ENCODE measurements around the gene EVX2.

DNA sequence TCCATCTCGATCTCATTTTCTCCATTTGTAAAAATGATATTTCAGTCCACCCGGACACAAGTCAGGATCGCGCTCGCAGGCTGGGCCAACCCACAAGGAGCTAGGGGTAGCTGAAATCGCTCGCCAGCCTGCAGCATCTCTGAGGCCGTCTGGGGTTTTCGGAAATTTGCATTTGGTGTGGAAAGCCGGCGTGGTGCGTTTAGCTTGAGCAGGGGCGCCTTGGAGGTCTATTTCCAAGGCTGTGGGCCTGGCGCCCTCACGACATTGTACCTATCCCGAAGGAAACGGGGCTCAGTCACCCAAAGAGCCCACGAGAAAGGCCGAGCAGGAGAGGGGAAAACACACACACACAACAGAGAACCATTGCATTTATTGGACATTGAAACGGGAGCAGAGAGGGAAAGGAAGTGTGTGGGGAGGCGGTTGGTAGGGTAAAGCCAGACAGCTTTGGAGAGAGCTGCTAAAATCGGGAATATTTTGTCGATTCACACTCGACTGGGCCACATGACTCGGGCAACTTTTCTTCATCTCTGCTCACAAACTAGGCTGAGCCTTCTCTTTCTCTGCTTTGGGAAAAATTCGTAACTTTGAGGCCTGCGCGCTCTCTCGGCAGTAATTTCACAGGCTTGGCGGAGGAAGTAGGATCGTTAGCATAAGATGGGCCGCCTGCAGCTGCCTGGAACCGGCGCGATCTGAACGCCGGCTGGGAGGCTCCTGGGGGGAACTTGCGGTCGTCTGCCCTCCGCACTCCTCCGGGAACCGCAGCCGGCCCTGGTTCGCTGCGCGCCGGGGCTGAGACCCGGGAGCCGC, 44.6 kb upstream of the EVX2 start:
- TF ChIP-seq FOXA1 (IDR thresholded peaks at IDR 0.05) (no peak), SP1 (IDR thresholded peaks at IDR 0.05) (no peak), FOXM1 (IDR thresholded peaks at IDR 0.05; ENCODE audit: borderline replicate concordance) (no peak), FOXK2 (IDR thresholded peaks at IDR 0.05) (no peak), BHLHE40 (IDR thresholded peaks at IDR 0.05; ENCODE audit: borderline replicate concordance) (no peak), ELF4 (IDR thresholded peaks at IDR 0.05) (no peak), HDGF (IDR thresholded peaks at IDR 0.05; ENCODE audit: borderline replicate concordance) (no peak), L3MBTL2 (conservative IDR thresholded peaks at IDR 0.05) (no peak), NFRKB (IDR thresholded peaks at IDR 0.05) (no peak), SUZ12 (IDR thresholded peaks at IDR 0.05) (no peak), PKNOX1 (IDR thresholded peaks at IDR 0.05) (no peak)

All from HEK293T (cell line).